Neural crest cell (in vitro differentiated cells): ENCODE results near the gene CASP2. TPM values are rescaled to one million over a fixed set of nuclear protein-coding genes. Genes with fewer than 3 reads are reported as not detected.

Experiments
- DNase-seq: peaks from one replicate; pipeline ENCODE4 v3.0.0; 2021; ENCODE audit warnings: low read depth, mixed read lengths, low spot score
- H3K27ac Mint-ChIP-seq: one replicate; pipeline ENCODE4 v1.8.0; 2021; ENCODE audit warnings: mild to moderate bottlenecking, mixed read lengths; ENCODE audit not compliant: unreplicated experiment
- H3K27me3 Mint-ChIP-seq: 2 replicates; pipeline ENCODE4 v1.8.0; 2021; ENCODE audit warnings: low read depth, mild to moderate bottlenecking, mixed read lengths
- H3K36me3 Mint-ChIP-seq: 2 replicates; pipeline ENCODE4 v1.8.0; 2021; ENCODE audit warnings: low read depth, mild to moderate bottlenecking, mixed read lengths
- H3K4me1 Mint-ChIP-seq: 2 replicates; pipeline ENCODE4 v1.8.0; 2021; ENCODE audit warnings: mixed read lengths
- H3K4me3 Mint-ChIP-seq: one replicate; pipeline ENCODE4 v1.8.0; 2021; ENCODE audit warnings: mild to moderate bottlenecking, mixed read lengths
- H3K9me3 Mint-ChIP-seq: 2 replicates; pipeline ENCODE4 v1.8.0; 2021; ENCODE audit warnings: mixed read lengths
- total RNA-seq: library from RNA; stranded (reverse); gene quantifications from 2 replicates; pipeline ENCODE4 v1.2.1, GENCODE V29; 2021
- TF ChIP-seq, protein P1 (sequence below): fragments of 200-600 bp; sonication (generic); conservative IDR thresholded peaks from 2 replicates; pipeline ENCODE4 v1.5.0; 2021; ENCODE audit warnings: antibody characterized with exemption, mild to moderate bottlenecking

CASP2 gene
- total RNA-seq, 1 donor from 2014 or later = 76.2 TPM

DNA sequence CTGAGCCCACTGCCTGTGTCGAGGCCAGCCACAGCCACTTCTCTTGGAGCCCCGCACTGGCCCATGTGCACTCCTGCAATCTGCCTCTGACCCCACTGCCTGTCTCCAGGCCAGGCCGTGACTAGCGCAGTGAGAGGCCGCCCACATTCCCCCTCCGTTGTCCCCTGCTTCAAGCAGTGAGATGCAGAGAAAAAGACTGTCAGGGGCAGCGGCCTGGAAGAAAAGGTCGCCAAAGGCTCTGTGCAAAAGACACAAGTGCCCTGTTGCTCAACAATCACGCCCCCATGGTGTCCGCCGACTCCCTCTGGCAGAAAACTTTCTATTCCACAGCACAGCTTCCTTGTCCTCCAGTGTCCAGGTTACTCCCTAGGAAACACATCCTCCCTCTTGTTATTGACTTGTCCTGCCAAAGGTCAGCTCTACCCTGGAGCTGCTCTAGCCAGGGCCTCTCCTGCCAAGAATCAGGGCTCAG is 64.4 kb downstream of the CASP2 start:
- TF ChIP-seq, protein P1, sequence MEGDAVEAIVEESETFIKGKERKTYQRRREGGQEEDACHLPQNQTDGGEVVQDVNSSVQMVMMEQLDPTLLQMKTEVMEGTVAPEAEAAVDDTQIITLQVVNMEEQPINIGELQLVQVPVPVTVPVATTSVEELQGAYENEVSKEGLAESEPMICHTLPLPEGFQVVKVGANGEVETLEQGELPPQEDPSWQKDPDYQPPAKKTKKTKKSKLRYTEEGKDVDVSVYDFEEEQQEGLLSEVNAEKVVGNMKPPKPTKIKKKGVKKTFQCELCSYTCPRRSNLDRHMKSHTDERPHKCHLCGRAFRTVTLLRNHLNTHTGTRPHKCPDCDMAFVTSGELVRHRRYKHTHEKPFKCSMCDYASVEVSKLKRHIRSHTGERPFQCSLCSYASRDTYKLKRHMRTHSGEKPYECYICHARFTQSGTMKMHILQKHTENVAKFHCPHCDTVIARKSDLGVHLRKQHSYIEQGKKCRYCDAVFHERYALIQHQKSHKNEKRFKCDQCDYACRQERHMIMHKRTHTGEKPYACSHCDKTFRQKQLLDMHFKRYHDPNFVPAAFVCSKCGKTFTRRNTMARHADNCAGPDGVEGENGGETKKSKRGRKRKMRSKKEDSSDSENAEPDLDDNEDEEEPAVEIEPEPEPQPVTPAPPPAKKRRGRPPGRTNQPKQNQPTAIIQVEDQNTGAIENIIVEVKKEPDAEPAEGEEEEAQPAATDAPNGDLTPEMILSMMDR = no peak
- Mint-ChIP-seq H3K4me1 (peaks cover 33% of the 10 kb centered on the region), H3K4me3 (peak overlapping the region; percentile 59), H3K36me3 (peaks cover 8% of the 10 kb centered on the region), H3K27me3 (peaks cover 8% of the 10 kb centered on the region), H3K9me3 (no peaks in the 10 kb centered on the region), H3K27ac (peak overlapping the region; percentile 96)
- DNase-seq = peak; percentile 58

GRCh38 chr7:143354376-143354775 is 66.2 kb downstream of the CASP2 start:
- TF ChIP-seq, protein P1 = no peak
- Mint-ChIP-seq H3K27ac (no peak overlapping the region), H3K9me3 (no peaks in the 10 kb centered on the region), H3K27me3 (peaks cover 10% of the 10 kb centered on the region), H3K4me3 (no peak overlapping the region), H3K36me3 (peaks cover 15% of the 10 kb centered on the region), H3K4me1 (peaks cover 33% of the 10 kb centered on the region)
- DNase-seq = no peak

DNA sequence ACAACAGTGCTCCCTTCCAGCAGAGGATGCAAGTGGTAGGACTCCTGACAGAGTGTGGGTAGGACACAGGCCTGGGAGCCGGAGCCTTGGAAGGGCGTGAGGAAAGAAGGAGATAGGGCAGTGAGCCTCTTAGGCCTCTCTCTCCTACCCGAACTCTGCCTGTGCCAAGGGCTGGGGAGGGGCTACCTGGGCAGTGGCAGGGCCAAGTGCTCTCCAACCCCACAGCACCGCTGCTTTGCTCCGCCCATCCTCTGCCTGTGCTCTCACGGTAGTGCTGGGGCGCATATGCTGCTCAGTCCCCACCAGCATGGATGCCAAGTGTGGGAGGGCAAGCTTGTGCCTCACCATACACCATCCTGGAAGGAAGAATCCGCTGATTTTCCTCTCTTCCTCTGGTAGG is 66.8 kb downstream of the CASP2 start:
- TF ChIP-seq, protein P1 = no peak
- H3K27ac Mint-ChIP-seq = no peak overlapping the region
- DNase-seq = no peak
- H3K27me3 Mint-ChIP-seq = peaks cover 11% of the 10 kb centered on the region
- H3K36me3 Mint-ChIP-seq = peaks cover 17% of the 10 kb centered on the region
- H3K4me3 Mint-ChIP-seq = no peak overlapping the region
- no peaks in the 10 kb centered on the region for H3K9me3 Mint-ChIP-seq
- peaks cover 28% of the 10 kb centered on the region for H3K4me1 Mint-ChIP-seq

DNA sequence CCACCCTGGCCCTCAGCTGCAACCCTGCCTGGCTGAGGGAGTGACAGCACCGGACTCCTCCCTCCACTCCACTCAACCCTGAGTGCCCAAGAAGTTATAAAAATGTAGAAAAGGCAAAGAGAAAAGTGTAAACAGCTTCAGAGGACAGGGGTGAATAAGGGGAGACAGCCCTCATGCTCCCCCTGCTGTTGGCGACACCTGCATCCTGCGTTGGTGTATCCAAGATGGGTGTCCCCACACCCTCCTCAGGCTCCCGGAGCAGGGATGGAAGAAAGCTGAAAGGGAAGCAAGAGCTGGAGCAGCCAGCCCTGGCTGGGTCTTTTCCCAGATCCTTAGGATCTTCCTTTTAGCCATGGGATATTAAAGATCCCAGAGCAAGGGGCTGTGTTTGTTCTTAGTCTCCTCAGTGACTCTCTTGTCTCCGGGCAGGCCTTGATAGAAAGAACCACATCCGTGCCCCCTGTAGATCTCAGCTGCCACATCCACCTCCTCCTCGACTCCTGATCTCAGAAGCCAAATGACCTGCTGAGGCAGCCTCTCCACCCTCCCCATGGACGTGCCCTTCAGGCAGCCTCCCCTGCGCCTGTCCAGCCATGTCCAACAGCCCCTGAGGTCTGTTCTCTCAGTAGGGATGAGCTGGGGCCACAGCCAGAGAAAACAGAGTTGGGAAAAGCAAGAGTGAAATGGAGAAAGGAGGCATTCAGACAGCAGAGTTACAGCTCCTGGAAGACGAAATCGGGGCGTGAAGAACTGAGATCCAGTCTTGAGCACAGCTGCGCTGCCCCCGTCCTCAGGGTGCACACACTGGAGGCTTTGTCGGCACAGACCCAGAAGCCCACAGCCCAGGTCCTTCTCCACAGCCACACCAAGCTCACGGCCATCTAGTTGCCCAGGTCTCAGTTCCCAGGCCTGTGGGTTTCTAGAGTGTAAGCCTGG is 67.6 kb downstream of the CASP2 start:
- Mint-ChIP-seq H3K4me1 (peaks cover 34% of the 10 kb centered on the region), H3K27me3 (peaks cover 17% of the 10 kb centered on the region), H3K4me3 (no peak overlapping the region), H3K9me3 (no peaks in the 10 kb centered on the region), H3K36me3 (peaks cover 17% of the 10 kb centered on the region), H3K27ac (no peak overlapping the region)
- DNase-seq = no peak
- TF ChIP-seq, protein P1 = no peak

DNA sequence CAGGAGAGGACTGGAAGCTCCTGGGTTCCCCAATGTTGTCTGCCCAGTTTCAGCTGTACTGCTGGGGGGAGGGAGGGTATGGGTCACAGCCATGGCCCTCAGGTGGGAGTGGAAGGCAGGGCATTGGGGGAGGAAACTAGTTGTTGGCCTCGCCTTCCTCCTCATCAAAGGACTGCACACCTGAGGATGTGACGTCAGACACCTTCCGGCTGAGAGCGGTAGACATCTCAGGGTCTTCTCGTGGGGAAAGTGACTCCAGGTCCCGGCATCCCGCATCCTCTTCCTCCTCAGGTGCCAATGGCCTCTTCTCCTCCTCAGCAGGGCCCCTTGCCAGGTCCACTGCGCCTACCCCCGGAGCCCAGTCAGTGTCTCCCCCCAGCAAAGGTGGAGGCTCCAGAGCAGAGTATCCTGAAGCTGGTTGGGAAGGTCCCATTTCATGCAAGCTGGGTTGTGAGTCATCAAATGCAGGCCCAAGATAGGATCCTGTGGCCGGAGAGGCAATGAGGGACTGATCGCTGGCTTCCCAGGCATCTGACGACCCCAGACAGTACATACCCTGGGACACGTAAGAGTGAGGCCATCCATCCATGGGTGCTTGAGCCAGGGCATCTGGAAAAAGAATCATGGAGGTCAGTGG is 68.4 kb downstream of the CASP2 start:
- Mint-ChIP-seq H3K4me3 (no peak overlapping the region), H3K9me3 (no peaks in the 10 kb centered on the region), H3K27me3 (peaks cover 21% of the 10 kb centered on the region), H3K36me3 (peaks cover 17% of the 10 kb centered on the region), H3K27ac (no peak overlapping the region), H3K4me1 (peaks cover 35% of the 10 kb centered on the region)
- TF ChIP-seq, protein P1 = no peak
- no peak for DNase-seq

Other genes with a start within 250 kb of the CASP2 start
- not detected in 2 replicates for gene OR6V1, start 236.0 kb upstream of the CASP2 start, total RNA-seq
- not detected in 2 replicates for gene PIP, start 156.3 kb upstream of the CASP2 start, total RNA-seq
- not detected in 2 replicates for gene TAS2R39, start 104.9 kb upstream of the CASP2 start, total RNA-seq
- gene TAS2R40, start 66.3 kb upstream of the CASP2 start, total RNA-seq = not detected in 2 replicates
- 51.0 and 54.1 TPM in 2 replicates for gene GSTK1, start 24.9 kb upstream of the CASP2 start, total RNA-seq
- 0.61 and 0.91 TPM in 2 replicates for gene TMEM139, start 3.4 kb upstream of the CASP2 start, total RNA-seq
- 0.09 TPM in 1 of 2 replicates, not detected in the other for gene CLCN1, start 27.8 kb downstream of the CASP2 start, total RNA-seq
- gene FAM131B, start 74.4 kb downstream of the CASP2 start, total RNA-seq = 15.0 and 15.5 TPM in 2 replicates
- gene ZYX, start 93.0 kb downstream of the CASP2 start, total RNA-seq = 61.7 and 64.7 TPM in 2 replicates
- gene EPHA1, start 120.5 kb downstream of the CASP2 start, total RNA-seq = not detected in 2 replicates
- gene TAS2R60, start 155.1 kb downstream of the CASP2 start, total RNA-seq = not detected in 2 replicates
- not detected in 2 replicates for gene TAS2R41, start 189.5 kb downstream of the CASP2 start, total RNA-seq